Vagina (tissue), 2 donors: ENCODE data around the gene TGFBR3.

Experiments used
- POLR2A ChIP-seq, 2 donors: fragments of 450-650 bp; IDR thresholded peaks; one replicate each; pipeline ENCODE4 v1.6.1; 2017; ENCODE audit warnings: antibody characterized with exemption in 2 of 2, mild to moderate bottlenecking in 2 of 2, moderate library complexity in 2 of 2
- TF ChIP-seq, protein P1 (sequence below), 3 experiments: fragments of 450-650 bp in 2 of 3; fragments of 200-600 bp in 1 of 3; sonication (generic) in 1 of 3; IDR thresholded peaks; one replicate each; pipeline ENCODE4 v1.5.1; 2017 to 2019; ENCODE audit warnings: antibody characterized with exemption in 3 of 3, mild to moderate bottlenecking in 2 of 3, moderate library complexity in 2 of 3

DNA sequence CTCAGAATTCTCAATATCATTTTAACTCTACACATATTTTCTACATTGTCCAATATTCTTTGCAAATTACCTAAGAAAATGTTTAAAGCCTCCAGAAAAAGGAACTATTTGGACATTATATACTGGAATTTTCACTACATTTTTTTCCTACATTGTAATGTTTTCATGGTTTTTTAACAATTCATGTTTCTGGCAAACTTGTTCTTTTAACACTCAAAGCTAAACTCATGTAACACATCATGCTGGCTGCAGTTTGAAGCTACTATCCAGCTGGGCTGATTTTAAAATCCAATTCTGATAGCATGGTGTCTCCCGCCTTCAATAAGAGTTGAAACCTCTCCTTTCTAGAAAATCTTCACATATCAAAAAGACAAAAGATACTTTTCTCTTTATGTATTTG is 52.0 kb downstream of the TGFBR3 start:
- no peak for TF ChIP-seq POLR2A (IDR thresholded peaks at IDR 0.05)
- TF ChIP-seq, protein P1, sequence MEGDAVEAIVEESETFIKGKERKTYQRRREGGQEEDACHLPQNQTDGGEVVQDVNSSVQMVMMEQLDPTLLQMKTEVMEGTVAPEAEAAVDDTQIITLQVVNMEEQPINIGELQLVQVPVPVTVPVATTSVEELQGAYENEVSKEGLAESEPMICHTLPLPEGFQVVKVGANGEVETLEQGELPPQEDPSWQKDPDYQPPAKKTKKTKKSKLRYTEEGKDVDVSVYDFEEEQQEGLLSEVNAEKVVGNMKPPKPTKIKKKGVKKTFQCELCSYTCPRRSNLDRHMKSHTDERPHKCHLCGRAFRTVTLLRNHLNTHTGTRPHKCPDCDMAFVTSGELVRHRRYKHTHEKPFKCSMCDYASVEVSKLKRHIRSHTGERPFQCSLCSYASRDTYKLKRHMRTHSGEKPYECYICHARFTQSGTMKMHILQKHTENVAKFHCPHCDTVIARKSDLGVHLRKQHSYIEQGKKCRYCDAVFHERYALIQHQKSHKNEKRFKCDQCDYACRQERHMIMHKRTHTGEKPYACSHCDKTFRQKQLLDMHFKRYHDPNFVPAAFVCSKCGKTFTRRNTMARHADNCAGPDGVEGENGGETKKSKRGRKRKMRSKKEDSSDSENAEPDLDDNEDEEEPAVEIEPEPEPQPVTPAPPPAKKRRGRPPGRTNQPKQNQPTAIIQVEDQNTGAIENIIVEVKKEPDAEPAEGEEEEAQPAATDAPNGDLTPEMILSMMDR (IDR thresholded peaks at IDR 0.05), result no peak
